H1 (cell line): ENCODE data around the gene RAD51B. TPM values are rescaled to one million over a fixed set of nuclear protein-coding genes. Genes with fewer than 3 reads are reported as not detected.

Experiments
- CTCF ChIA-PET: fragments of 300-600 bp; sonication (Branson Sonifier 250); formaldehyde crosslinking; loops from one replicate; lab custom pipeline; 2021; ENCODE audit not compliant: partially characterized antibody; lab: Charles Lee
- POLR2A ChIA-PET: fragments of 300-600 bp; sonication (Branson Sonifier 250); formaldehyde crosslinking; loops from one replicate; lab custom pipeline; 2021; ENCODE audit warnings: inconsistent platforms; ENCODE audit not compliant: partially characterized antibody; lab: Charles Lee
- DNase-seq, 2 experiments: peaks; one replicate each; pipeline versions ENCODE4 v3.0.0 to v3.0.0-alpha.2; 2010 to 2022; ENCODE audit warnings: low spot score in 2 of 2, low read depth in 1 of 2, mixed read lengths in 1 of 2
- FAIRE-seq: peaks from 2 replicates; lab custom pipeline; 2011; peaks lifted over from hg19 to GRCh38; lab: Jason Lieb, UNC
- H2AFZ ChIP-seq: 2 replicates; pipeline ENCODE4 v1.8.1; 2012; ENCODE audit warnings: low read length, inconsistent platforms
- H2AK5ac ChIP-seq: 2 replicates; pipeline ENCODE4 v1.6.1; 2013; ENCODE audit warnings: low read depth, low read length
- H2BK120ac ChIP-seq: replicated peaks from 2 replicates; pipeline ENCODE3; 2013; ENCODE audit warnings: low read depth, low read length, inconsistent platforms
- H2BK12ac ChIP-seq: 2 replicates; pipeline ENCODE4 v1.6.1; 2013; ENCODE audit warnings: low read depth, low read length
- H2BK15ac ChIP-seq: 2 replicates; pipeline ENCODE4 v1.6.1; 2013; ENCODE audit warnings: low read length
- H2BK20ac ChIP-seq: 2 replicates; pipeline ENCODE4 v1.6.1; 2013; ENCODE audit warnings: low read length
- H2BK5ac ChIP-seq: 2 replicates; pipeline ENCODE4 v1.6.1; 2013; ENCODE audit warnings: low read depth, low read length
- H3K14ac ChIP-seq: 2 replicates; pipeline ENCODE4 v1.6.1; 2013; ENCODE audit warnings: inconsistent platforms; ENCODE audit not compliant: insufficient read length
- H3K18ac ChIP-seq: 2 replicates; pipeline ENCODE4 v1.6.1; 2013; ENCODE audit warnings: low read length; ENCODE audit errors: extremely low read depth
- H3K23ac ChIP-seq: 2 replicates; pipeline ENCODE4 v1.6.1; 2013; ENCODE audit warnings: inconsistent platforms; ENCODE audit not compliant: insufficient read length
- H3K23me2 ChIP-seq: 2 replicates; pipeline ENCODE4 v1.6.1; 2013; ENCODE audit warnings: low read depth, low read length
- H3K27ac ChIP-seq: 2 replicates; pipeline ENCODE4 v1.6.1; 2011; ENCODE audit warnings: low read depth, low read length, inconsistent platforms
- H3K27me3 ChIP-seq, 4 experiments: replicated peaks in 1 of 4; 1 replicate in 1 of 4; 2 replicates in 3 of 4; pipeline versions ENCODE4 v1.6.1 to v1.8.1; 2011 to 2013; ENCODE audit warnings: low read length in 3 of 4, mild to moderate bottlenecking in 3 of 4, inconsistent platforms in 2 of 4, mixed read lengths in 2 of 4, moderate library complexity in 1 of 4; ENCODE audit not compliant: control insufficient read depth in 3 of 4, insufficient read depth in 3 of 4; ENCODE audit errors: extremely low read depth in 1 of 4
- H3K36me3 ChIP-seq, 4 experiments: 2 replicates each; pipeline versions ENCODE4 v1.6.1 to v1.8.1; 2011 to 2013; ENCODE audit warnings: mild to moderate bottlenecking in 4 of 4, low read length in 3 of 4, moderate library complexity in 2 of 4, control low read depth in 1 of 4, inconsistent platforms in 1 of 4; ENCODE audit not compliant: insufficient read depth in 4 of 4, control insufficient read depth in 2 of 4
- H3K4ac ChIP-seq: replicated peaks from 2 replicates; pipeline ENCODE3; 2013; ENCODE audit warnings: low read length, low read depth, mixed read lengths, inconsistent platforms; ENCODE audit not compliant: insufficient read length
- H3K4me1 ChIP-seq, 4 experiments: replicated peaks in 1 of 4; 1 replicate in 1 of 4; 2 replicates in 3 of 4; pipeline versions ENCODE4 v1.6.1 to v1.8.1; 2011 to 2013; ENCODE audit warnings: low read length in 3 of 4, inconsistent platforms in 2 of 4, mixed read lengths in 1 of 4; ENCODE audit not compliant: insufficient read depth in 4 of 4, control insufficient read depth in 3 of 4
- H3K4me2 ChIP-seq, 2 experiments: 2 replicates each; pipeline versions ENCODE4 v1.6.1 to v1.8.1; 2011 to 2013; ENCODE audit warnings: low read depth in 2 of 2, low read length in 2 of 2, control low read depth in 1 of 2, inconsistent platforms in 1 of 2, mild to moderate bottlenecking in 1 of 2; ENCODE audit not compliant: insufficient read depth in 1 of 2
- H3K4me3 ChIP-seq, 4 experiments: fragments of 200-600, 300-600 bp in 1 of 4; sonication (generic), shearing (Covaris generic), sonication (Bioruptor Twin) in 1 of 4; 2 replicates each; pipeline versions ENCODE4 v1.5.1 to v1.8.1; 2011 to 2016; ENCODE audit warnings: low read length in 4 of 4, low read depth in 3 of 4, control low read depth in 2 of 4, inconsistent platforms in 2 of 4, mild to moderate bottlenecking in 2 of 4, mixed read lengths in 1 of 4, moderate library complexity in 1 of 4; ENCODE audit not compliant: insufficient read depth in 2 of 4; ENCODE audit errors: extremely low read depth in 1 of 4
- H3K56ac ChIP-seq: replicated peaks from 2 replicates; pipeline ENCODE3; 2013; ENCODE audit warnings: low read depth, mild to moderate bottlenecking, mixed read lengths, low read length, inconsistent platforms; ENCODE audit not compliant: insufficient read length
- H3K79me1 ChIP-seq: 2 replicates; pipeline ENCODE4 v1.6.1; 2013; ENCODE audit warnings: low read depth, low read length, control low read depth
- H3K79me2 ChIP-seq, 2 experiments: 2 replicates each; pipeline versions ENCODE4 v1.6.1 to v1.8.1; 2012 to 2013; ENCODE audit warnings: low read length in 2 of 2, mild to moderate bottlenecking in 2 of 2, inconsistent platforms in 1 of 2; ENCODE audit not compliant: insufficient read depth in 2 of 2, control insufficient read depth in 1 of 2
- H3K9ac ChIP-seq, 4 experiments: replicated peaks in 1 of 4; 1 replicate in 1 of 4; 2 replicates in 3 of 4; pipeline versions ENCODE4 v1.6.1 to v1.8.1; 2011 to 2013; ENCODE audit warnings: low read depth in 3 of 4, low read length in 3 of 4, control low read depth in 2 of 4, mild to moderate bottlenecking in 2 of 4, moderate library complexity in 2 of 4, inconsistent platforms in 1 of 4; ENCODE audit errors: extremely low read depth in 1 of 4
- H3K9me3 ChIP-seq, 2 experiments: 2 replicates each; pipeline versions ENCODE4 v1.6.1 to v1.8.1; 2012 to 2013; ENCODE audit warnings: mild to moderate bottlenecking in 2 of 2, moderate library complexity in 2 of 2, control low read depth in 1 of 2, inconsistent platforms in 1 of 2, low read depth in 1 of 2, low read length in 1 of 2, mixed read lengths in 1 of 2; ENCODE audit not compliant: insufficient read depth in 2 of 2
- H4K20me1 ChIP-seq, 2 experiments: replicated peaks in 1 of 2; 2 replicates each; pipeline versions ENCODE3 to v1.8.1; 2011 to 2013; ENCODE audit warnings: inconsistent platforms in 2 of 2, low read length in 2 of 2, mild to moderate bottlenecking in 1 of 2; ENCODE audit not compliant: insufficient read depth in 2 of 2, control insufficient read depth in 1 of 2
- H4K5ac ChIP-seq: 2 replicates; pipeline ENCODE4 v1.6.1; 2013; ENCODE audit warnings: low read length, low read depth, mixed read lengths, inconsistent platforms; ENCODE audit not compliant: insufficient read length
- H4K8ac ChIP-seq: 2 replicates; pipeline ENCODE4 v1.8.0; 2013; ENCODE audit warnings: mild to moderate bottlenecking, moderate library complexity, low read length, inconsistent platforms; ENCODE audit not compliant: insufficient read depth; ENCODE audit errors: extremely low read depth
- H4K91ac ChIP-seq: replicated peaks from 2 replicates; pipeline ENCODE3; 2013; ENCODE audit warnings: low read length, mixed read lengths, inconsistent platforms; ENCODE audit not compliant: insufficient read length
- BCL11A ChIP-seq, 2 experiments: IDR thresholded peaks; one replicate each; pipeline ENCODE4 v1.6.1; 2011; ENCODE audit warnings: low read depth in 2 of 2, low read length in 2 of 2, mild to moderate bottlenecking in 2 of 2
- CHD2 ChIP-seq: IDR thresholded peaks from 2 replicates; pipeline ENCODE4 v1.6.1; 2012; ENCODE audit warnings: low read length, improper control_type of control experiment
- KDM5A ChIP-seq: fragments of 200-600 bp; IDR thresholded peaks from 2 replicates; pipeline ENCODE4 v1.7.1; 2012; ENCODE audit warnings: mild to moderate bottlenecking, low read length, inconsistent platforms, mixed read lengths
- MAFK ChIP-seq: IDR thresholded peaks from 2 replicates; pipeline ENCODE4 v1.6.1; 2012; ENCODE audit warnings: low read depth, mild to moderate bottlenecking, improper control_type of control experiment, low read length
- NANOG ChIP-seq: IDR thresholded peaks from 2 replicates; pipeline ENCODE4 v1.6.1; 2011; ENCODE audit warnings: low read length, low read depth, mild to moderate bottlenecking, inconsistent platforms; ENCODE audit not compliant: insufficient read depth, poor library complexity, severe bottlenecking
- NRF1 ChIP-seq: IDR thresholded peaks from 2 replicates; pipeline ENCODE4 v1.6.1; 2011; ENCODE audit warnings: mild to moderate bottlenecking, low read depth, low read length, improper control_type of control experiment
- PHF8 ChIP-seq: fragments of 200-600 bp; sonication (generic); conservative IDR thresholded peaks from 2 replicates; pipeline ENCODE4 v1.7.1; 2012; ENCODE audit warnings: low read depth, mild to moderate bottlenecking, inconsistent platforms, low read length, moderate library complexity
- RAD21 ChIP-seq, 2 experiments: IDR thresholded peaks in 1 of 2; conservative IDR thresholded peaks in 1 of 2; 2 replicates each; pipeline ENCODE4 v1.6.1; 2011; ENCODE audit warnings: low read depth in 2 of 2, low read length in 2 of 2, improper control_type of control experiment in 1 of 2, inconsistent platforms in 1 of 2, mild to moderate bottlenecking in 1 of 2, moderate library complexity in 1 of 2
- SAP30 ChIP-seq: fragments of 300-600 bp; sonication (generic); IDR thresholded peaks from 2 replicates; pipeline ENCODE4 v1.7.1; 2012; ENCODE audit warnings: low read length, moderate library complexity, mild to moderate bottlenecking, inconsistent platforms; ENCODE audit not compliant: insufficient read depth, insufficient replicate concordance
- SP2 ChIP-seq: IDR thresholded peaks from 2 replicates; pipeline ENCODE4 v1.6.1; 2012; ENCODE audit warnings: mild to moderate bottlenecking, low read length, inconsistent platforms
- SUZ12 ChIP-seq: fragments of 200-600 bp; sonication (generic); IDR thresholded peaks from 2 replicates; pipeline ENCODE4 v1.6.1; 2012; ENCODE audit warnings: mild to moderate bottlenecking, inconsistent platforms, low read length, moderate library complexity, mixed read lengths
- TAF7 ChIP-seq: optimal IDR thresholded peaks from 2 replicates; pipeline ENCODE3; 2011; ENCODE audit warnings: low read depth, mild to moderate bottlenecking, inconsistent platforms, low read length, moderate library complexity, borderline replicate concordance
- TEAD4 ChIP-seq: IDR thresholded peaks from 2 replicates; pipeline ENCODE4 v1.6.1; 2012; ENCODE audit warnings: low read depth, low read length, inconsistent platforms, mixed read lengths
- WGBS, 2 experiments: shearing (Covaris generic) in 1 of 2; methylation state at CpG; one replicate each; pipeline versions ENCODE4 v1.1.6 to v1.1.7; 2013 to 2015; ENCODE audit warnings: low lambda C conversion rate in 2 of 2, mixed read lengths in 2 of 2, inconsistent platforms in 1 of 2, low coverage in 1 of 2, missing lambda C conversion rate in 1 of 2; ENCODE audit not compliant: insufficient replicate concordance in 2 of 2, insufficient coverage in 1 of 2, insufficient read length in 1 of 2; ENCODE audit errors: extremely low coverage in 1 of 2, missing lambda C conversion rate in 1 of 2; 5-methylcytosine and 5-hydroxymethylcytosine counted together
- polyA plus RNA-seq, 7 experiments: library from polyadenylated mRNA; depleted of rRNA in 3 of 7; stranded (reverse) in 5 of 7; unstranded in 2 of 7; fragments of >200 nt in 5 of 7; fragments of 200-250 nt in 2 of 7; gene quantifications; 1 replicate in 5 of 7; 2 replicates in 1 of 7; 4 replicates in 1 of 7; pipeline versions ENCODE4 v1.2.1 to v1.2.3, GENCODE V29; 2011 to 2013; ENCODE audit warnings: missing spikeins in 2 of 7, mixed read lengths in 2 of 7
- total RNA-seq: library from RNA; stranded (reverse); fragmentation: NEBNext Ultra II Directional; extraction: Animal tissue kit (Norgen Biotek cat#: 25700); gene quantifications from 2 replicates; pipeline ENCODE4 v1.2.1, GENCODE V29; 2021

Gene RAD51B
- total and polyA plus RNA-seq, 2 of the 8 experiments (the other 6 are each of a cell fraction or from before 2014, with no cell fraction given), result 3.9 to 14.9 TPM

DNA sequence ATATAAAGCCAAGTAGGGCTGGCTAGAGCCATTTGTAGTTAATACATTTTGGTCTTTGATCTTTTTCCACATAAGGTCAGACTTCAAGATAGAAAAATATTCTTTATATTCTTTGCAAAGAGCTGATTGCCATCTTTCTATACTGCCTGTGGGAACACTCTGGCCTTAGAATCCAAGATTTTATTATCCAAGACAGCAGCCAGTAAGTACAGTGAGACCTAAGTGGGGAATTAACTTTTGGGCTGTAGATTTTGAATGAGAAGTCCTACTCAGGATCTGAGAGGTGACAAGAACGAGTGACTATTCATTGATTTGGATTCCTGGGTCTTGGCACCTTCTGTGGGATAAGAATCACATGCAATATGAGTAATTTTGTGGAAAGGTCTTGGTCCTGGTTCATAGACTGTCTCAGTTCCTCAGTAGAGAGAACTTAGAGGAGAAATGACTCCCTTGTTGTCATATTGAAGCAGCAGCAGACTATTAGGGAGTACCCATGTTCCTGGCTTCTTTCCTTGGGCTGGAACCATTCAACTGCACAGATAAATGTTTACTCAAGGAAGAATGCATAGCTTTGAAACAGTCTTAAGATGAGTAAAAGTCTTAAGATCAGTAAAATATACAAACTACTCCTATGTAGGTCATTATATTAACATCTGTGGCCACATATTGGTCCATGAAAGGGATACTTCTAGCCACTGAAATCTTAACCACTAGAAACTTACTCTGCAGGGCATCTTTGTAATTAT is 353.8 kb downstream of the RAD51B start:
- no peak overlapping the region for H2AK5ac ChIP-seq
- no peak overlapping the region for H3K27ac ChIP-seq
- H3K23ac ChIP-seq, result no peak overlapping the region
- no peak overlapping the region for H3K18ac ChIP-seq
- H4K5ac ChIP-seq, result no peak overlapping the region
- H3K4me2 ChIP-seq, result no peak overlapping the region
- FAIRE-seq (no peak), DNase-seq (no peak)
- no peak overlapping the region for H4K8ac ChIP-seq
- H2BK20ac ChIP-seq, result no peak overlapping the region
- no peaks in the 10 kb centered on the region; a peak in 1 of 7 replicates for H3K27me3 ChIP-seq
- H3K4me1 ChIP-seq, result peaks cover 0 to 2% (median under 1%) of the 10 kb centered on the region in 4 experiments; a peak in 2 of 7 replicates
- H3K79me2 ChIP-seq, result no peaks in the 10 kb centered on the region
- no peaks in the 10 kb centered on the region for H4K20me1 ChIP-seq
- H3K9me3 ChIP-seq, result no peaks in the 10 kb centered on the region
- no peak overlapping the region for H2BK15ac ChIP-seq
- H2AFZ ChIP-seq, result no peak overlapping the region
- H2BK120ac ChIP-seq, result no peak overlapping the region
- H2BK5ac ChIP-seq, result no peak overlapping the region
- ChIA-PET POLR2A (interaction anchor here (0.7 kb wide), 2 partner anchors 27 to 667 kb away, joined by 3 read pairs; no protein-coding TSS in a partner anchor), CTCF (no interaction called here)
- no peak overlapping the region for H3K4me3 ChIP-seq
- H3K23me2 ChIP-seq, result no peaks in the 10 kb centered on the region
- no peak overlapping the region for H3K9ac ChIP-seq
- no peak overlapping the region for H3K14ac ChIP-seq
- no peaks in the 10 kb centered on the region for H3K79me1 ChIP-seq
- H3K36me3 ChIP-seq, result no peaks in the 10 kb centered on the region
- H2BK12ac ChIP-seq, result no peak overlapping the region
- no peak overlapping the region for H3K56ac ChIP-seq
- H4K91ac ChIP-seq, result no peak overlapping the region
- H3K4ac ChIP-seq, result no peak overlapping the region
- 88% methylated on average over 1 of the region's 1 CpG; no CpG with 5 or more reads in 1 of the 2 experiments for WGBS, 2 experiments
- TF ChIP-seq BCL11A (IDR thresholded peaks at IDR 0.05; ENCODE audit: low read depth in 2 of 2, low read length in 2 of 2) (no peak), TAF7 (no peak), SUZ12 (no peak), PHF8 (no peak), MAFK (no peak), RAD21 (IDR thresholded peaks at IDR 0.05 in 1 of 2, conservative IDR thresholded peaks at IDR 0.05 in 1 of 2; ENCODE audit: low read depth in 2 of 2, low read length in 2 of 2) (no peak), NRF1 (no peak), CHD2 (no peak), KDM5A (no peak), SAP30 (no peak), TEAD4 (no peak), NANOG (no peak), SP2 (no peak)
